ENCODE measurements around the gene FOXP1. TPM values are rescaled to one million over a fixed set of nuclear protein-coding genes. Genes with fewer than 3 reads are reported as not detected.

Gene FOXP1
- total and polyA plus RNA-seq, 2 of the 8 experiments (the other 6 are each of a cell fraction or from before 2014, with no cell fraction given) = 13.9 to 25.4 TPM

DNA sequence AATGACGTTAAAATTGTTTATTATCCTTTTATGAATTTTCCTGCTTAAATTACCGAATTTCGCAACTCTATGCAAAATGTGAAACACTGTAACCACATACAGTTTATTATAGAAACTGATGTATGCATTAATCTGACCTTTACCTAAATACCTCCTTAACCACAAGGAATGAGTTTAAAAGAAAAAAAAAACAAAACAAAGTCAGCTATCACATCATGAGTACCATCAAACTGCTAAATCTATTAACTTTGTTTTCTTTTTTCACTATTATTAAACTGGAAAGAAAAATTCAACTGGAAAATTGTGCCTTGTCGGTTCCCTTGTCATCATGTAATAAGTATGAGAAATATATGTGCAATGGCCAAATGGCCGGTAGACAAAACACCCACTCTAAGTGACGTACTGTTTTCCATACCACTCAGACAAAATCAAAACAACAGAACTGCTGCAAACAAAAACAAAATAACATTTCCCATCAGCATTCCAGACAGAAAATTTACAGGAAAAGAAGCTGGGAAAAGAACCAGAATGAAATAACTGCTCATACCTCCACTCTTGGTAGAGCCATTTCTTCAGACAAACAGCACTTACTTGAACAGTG is 415.3 kb downstream of the FOXP1 start:
- H3K14ac ChIP-seq (ENCODE audit: insufficient read length) = no peak overlapping the region
- no peak overlapping the region for H4K8ac ChIP-seq (ENCODE audit: extremely low read depth, insufficient read depth, low read length)
- no peak overlapping the region for H3K4ac ChIP-seq (replicated peaks; ENCODE audit: insufficient read length, low read depth, low read length)
- no peaks in the 10 kb centered on the region for H3K9me3 ChIP-seq (ENCODE audit: insufficient read depth in 2 of 2, low read depth in 1 of 2, low read length in 1 of 2)
- no peak overlapping the region for H4K5ac ChIP-seq (ENCODE audit: insufficient read length, low read depth, low read length)
- no peak overlapping the region for H3K27ac ChIP-seq (ENCODE audit: low read depth, low read length)
- DNase-seq (ENCODE audit: low read depth in 1 of 2, low spot score in 2 of 2) (no peak), FAIRE-seq (no peak)
- no peaks in the 10 kb centered on the region for H3K27me3 ChIP-seq (replicated peaks in 1 of 4; ENCODE audit: control insufficient read depth in 3 of 4, extremely low read depth in 1 of 4, insufficient read depth in 3 of 4, low read length in 3 of 4)
- no peak overlapping the region for H3K56ac ChIP-seq (replicated peaks; ENCODE audit: insufficient read length, low read depth, low read length)
- WGBS, 2 experiments (ENCODE audit: extremely low coverage in 1 of 2, insufficient coverage in 1 of 2, insufficient read length in 1 of 2, insufficient replicate concordance in 2 of 2, low coverage in 1 of 2, low lambda C conversion rate in 2 of 2, missing lambda C conversion rate in 1 of 2) = 95% methylated on average over 6 of the region's 6 CpGs; no CpG with 5 or more reads in 1 of the 2 experiments
- no peak overlapping the region for H3K9ac ChIP-seq (replicated peaks in 1 of 4; ENCODE audit: extremely low read depth in 1 of 4, low read depth in 3 of 4, low read length in 3 of 4)
- no peak overlapping the region for H2BK120ac ChIP-seq (replicated peaks; ENCODE audit: low read depth, low read length)
- no peak overlapping the region for H2AK5ac ChIP-seq (ENCODE audit: low read depth, low read length)
- ChIA-PET POLR2A (ENCODE audit: partially characterized antibody) (no interaction called here), CTCF (ENCODE audit: partially characterized antibody) (no interaction called here)
- no peak overlapping the region for H4K91ac ChIP-seq (replicated peaks; ENCODE audit: insufficient read length, low read length)
- H2BK15ac ChIP-seq (ENCODE audit: low read length) = no peak overlapping the region
- no peak overlapping the region for H3K23ac ChIP-seq (ENCODE audit: insufficient read length)
- TF ChIP-seq TAF7 (optimal IDR thresholded peaks at IDR 0.05; ENCODE audit: borderline replicate concordance, low read depth, low read length) (no peak), CEBPB (IDR thresholded peaks at IDR 0.05; ENCODE audit: low read depth, low read length) (no peak), BRCA1 (IDR thresholded peaks at IDR 0.05; ENCODE audit: low read depth, low read length) (no peak), TAF1 (IDR thresholded peaks at IDR 0.05; ENCODE audit: low read depth, low read length) (no peak), JUN (IDR thresholded peaks at IDR 0.05; ENCODE audit: low read depth, low read length) (no peak), POLR2A (IDR thresholded peaks at IDR 0.05; ENCODE audit: control extremely low read depth in 1 of 2, low read depth in 2 of 2, low read length in 2 of 2) (no peak), BCL11A (IDR thresholded peaks at IDR 0.05; ENCODE audit: low read depth in 2 of 2, low read length in 2 of 2) (no peak), KDM4A (IDR thresholded peaks at IDR 0.05; ENCODE audit: low read depth, low read length, severe bottlenecking) (no peak), RNF2 (IDR thresholded peaks at IDR 0.05; ENCODE audit: borderline replicate concordance, low read depth, low read length, missing control alignments, poor library complexity, severe bottlenecking) (no peak), SP2 (IDR thresholded peaks at IDR 0.05; ENCODE audit: low read length) (no peak), SIN3A (conservative IDR thresholded peaks at IDR 0.05 in 1 of 2, IDR thresholded peaks at IDR 0.05 in 1 of 2; ENCODE audit: low read depth in 1 of 2, low read length in 2 of 2) (no peak), PHF8 (conservative IDR thresholded peaks at IDR 0.05; ENCODE audit: low read depth, low read length) (no peak)
- no peak overlapping the region for H2BK20ac ChIP-seq (ENCODE audit: low read length)
- H3K36me3 ChIP-seq (ENCODE audit: control insufficient read depth in 2 of 4, insufficient read depth in 4 of 4, low read length in 3 of 4) = no peaks in the 10 kb centered on the region
- peaks cover 0 to 10% (median 3%) of the 10 kb centered on the region in 4 experiments; a peak in 5 of 7 replicates for H3K4me1 ChIP-seq (replicated peaks in 1 of 4; ENCODE audit: control insufficient read depth in 3 of 4, insufficient read depth in 4 of 4, low read length in 3 of 4)
- no peaks in the 10 kb centered on the region for H3K79me2 ChIP-seq (ENCODE audit: control insufficient read depth in 1 of 2, insufficient read depth in 2 of 2, low read length in 2 of 2)
- H3K4me2 ChIP-seq (ENCODE audit: insufficient read depth in 1 of 2, low read depth in 2 of 2, low read length in 2 of 2) = no peak overlapping the region
- H4K20me1 ChIP-seq (replicated peaks in 1 of 2; ENCODE audit: control insufficient read depth in 1 of 2, insufficient read depth in 2 of 2, low read length in 2 of 2) = no peaks in the 10 kb centered on the region
- no peak overlapping the region for H2BK5ac ChIP-seq (ENCODE audit: low read depth, low read length)
- no peak overlapping the region for H3K18ac ChIP-seq (ENCODE audit: extremely low read depth, low read length)
- H3K23me2 ChIP-seq (ENCODE audit: low read depth, low read length) = no peaks in the 10 kb centered on the region
- H3K4me3 ChIP-seq (ENCODE audit: extremely low read depth in 1 of 4, insufficient read depth in 2 of 4, low read depth in 3 of 4, low read length in 4 of 4) = no peak overlapping the region
- H2AFZ ChIP-seq (ENCODE audit: low read length) = no peak overlapping the region
- H3K79me1 ChIP-seq (ENCODE audit: low read depth, low read length) = no peaks in the 10 kb centered on the region
- H2BK12ac ChIP-seq (ENCODE audit: low read depth, low read length) = no peak overlapping the region

Data from H1 (cell line).